Smooth muscle cell (in vitro differentiated cells): Measurements from ENCODE around the gene SLC6A7. TPM values are rescaled to one million over a fixed set of nuclear protein-coding genes. Genes with fewer than 3 reads are reported as not detected.

ENCODE experiments used
- DNase-seq: peaks from one replicate; lab custom pipeline; 2025; ENCODE audit not compliant: unreplicated experiment; lab: John Stamatoyannopoulos, UW
- H2AFZ ChIP-seq: fragments of 200-600 bp; sonication (generic); 2 replicates; pipeline ENCODE4 v1.6.0; 2016; ENCODE audit warnings: antibody characterized with exemption, low read depth, mild to moderate bottlenecking
- H3F3A ChIP-seq: fragments of 200-600 bp; sonication (generic); 2 replicates; pipeline ENCODE4 v1.6.0; 2017; ENCODE audit warnings: antibody characterized with exemption, low read depth
- H3K27ac ChIP-seq: fragments of 200-600 bp; sonication (generic); 2 replicates; pipeline ENCODE4 v1.5.1; 2016; ENCODE audit warnings: low read depth, mild to moderate bottlenecking
- H3K27me3 ChIP-seq: fragments of 200-600 bp; sonication (generic); 2 replicates; pipeline ENCODE4 v1.6.1; 2016; ENCODE audit warnings: low read depth, mild to moderate bottlenecking
- H3K36me3 ChIP-seq: fragments of 200-600 bp; sonication (generic); 2 replicates; pipeline ENCODE4 v1.5.1; 2016; ENCODE audit warnings: low read depth
- H3K4me1 ChIP-seq: fragments of 200-600 bp; sonication (generic); 2 replicates; pipeline ENCODE4 v1.5.1; 2016; ENCODE audit warnings: low read depth
- H3K4me2 ChIP-seq: fragments of 200-600 bp; sonication (generic); 2 replicates; pipeline ENCODE4 v1.6.0; 2016; ENCODE audit warnings: mild to moderate bottlenecking
- H3K4me3 ChIP-seq: fragments of 200-600 bp; sonication (generic); 2 replicates; pipeline ENCODE4 v1.5.1; 2016; ENCODE audit warnings: mild to moderate bottlenecking
- H3K79me2 ChIP-seq: fragments of 200-600 bp; sonication (generic); 2 replicates; pipeline ENCODE4 v1.6.0; 2016; ENCODE audit warnings: low read depth, mild to moderate bottlenecking
- H3K9ac ChIP-seq: fragments of 200-600 bp; sonication (generic); 2 replicates; pipeline ENCODE4 v1.6.0; 2016; ENCODE audit warnings: low read depth
- H3K9me3 ChIP-seq: fragments of 200-600 bp; sonication (generic); replicated peaks from 2 replicates; pipeline ENCODE4 v1.5.1; 2016; ENCODE audit warnings: low read depth
- H4K20me1 ChIP-seq: fragments of 200-600 bp; sonication (generic); 2 replicates; pipeline ENCODE4 v1.6.0; 2016; ENCODE audit warnings: low read depth
- WGBS: methylation state at CpG from one replicate; pipeline ENCODE4 v1.1.7; 2016; ENCODE audit warnings: low lambda C conversion rate; 5-methylcytosine and 5-hydroxymethylcytosine counted together
- polyA plus RNA-seq: library from polyadenylated mRNA; unstranded; fragments of >200 nt; fragmentation: Nextera tagmentation; extraction: Ambion mirVana; gene quantifications from 2 replicates; pipeline ENCODE4 v1.2.1, GENCODE V29; 2016
- total RNA-seq: library from RNA; depleted of rRNA; stranded (reverse); fragments of >200 nt; gene quantifications from 2 replicates; pipeline ENCODE4 v1.2.3, GENCODE V29; 2014
- TF ChIP-seq, protein P1 (sequence below): fragments of 200-600 bp; sonication (generic); IDR thresholded peaks from 2 replicates; pipeline ENCODE4 v1.5.1; 2017; ENCODE audit warnings: borderline replicate concordance, mild to moderate bottlenecking, antibody characterized with exemption; ENCODE audit not compliant: insufficient read depth, poor library complexity, severe bottlenecking

SLC6A7 gene
- total and polyA plus RNA-seq, 2 experiments from 2014 or later: 0.10 TPM; not detected in 1

DNA sequence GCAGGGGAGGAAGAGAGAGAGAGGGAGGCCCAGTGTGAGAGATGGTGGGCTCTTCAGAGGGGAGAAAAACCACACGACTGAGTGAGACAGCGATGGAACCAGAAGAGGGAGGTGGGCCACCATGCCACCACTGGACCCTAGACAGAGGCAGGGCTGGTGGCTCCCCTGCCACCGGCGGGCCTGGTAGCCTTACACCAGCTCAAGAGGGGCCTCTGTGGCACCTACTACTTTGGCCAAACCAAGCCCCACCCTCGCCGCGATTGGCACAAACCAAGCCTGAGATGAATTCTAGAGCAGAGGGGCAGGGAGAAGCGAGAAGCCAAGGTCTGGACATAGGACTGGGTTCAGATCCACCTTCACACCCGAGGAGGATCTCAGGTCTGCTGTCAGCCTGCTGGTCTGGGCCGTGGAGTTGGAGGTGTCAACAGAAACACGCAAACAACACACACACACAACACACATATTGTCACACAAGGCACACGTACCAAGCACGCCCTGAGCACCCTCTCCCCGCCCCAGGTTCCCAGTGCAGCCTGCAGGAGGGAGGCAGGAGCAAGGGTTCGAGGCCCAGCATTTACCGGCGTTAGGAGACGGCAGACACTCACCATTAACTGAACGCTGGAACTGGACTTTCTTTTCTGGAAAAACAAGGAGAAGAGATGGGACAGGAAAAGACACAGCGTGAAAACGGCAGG, 49.4 kb downstream of the SLC6A7 start:
- H3F3A ChIP-seq: no peaks in the 10 kb centered on the region
- TF ChIP-seq, protein P1, sequence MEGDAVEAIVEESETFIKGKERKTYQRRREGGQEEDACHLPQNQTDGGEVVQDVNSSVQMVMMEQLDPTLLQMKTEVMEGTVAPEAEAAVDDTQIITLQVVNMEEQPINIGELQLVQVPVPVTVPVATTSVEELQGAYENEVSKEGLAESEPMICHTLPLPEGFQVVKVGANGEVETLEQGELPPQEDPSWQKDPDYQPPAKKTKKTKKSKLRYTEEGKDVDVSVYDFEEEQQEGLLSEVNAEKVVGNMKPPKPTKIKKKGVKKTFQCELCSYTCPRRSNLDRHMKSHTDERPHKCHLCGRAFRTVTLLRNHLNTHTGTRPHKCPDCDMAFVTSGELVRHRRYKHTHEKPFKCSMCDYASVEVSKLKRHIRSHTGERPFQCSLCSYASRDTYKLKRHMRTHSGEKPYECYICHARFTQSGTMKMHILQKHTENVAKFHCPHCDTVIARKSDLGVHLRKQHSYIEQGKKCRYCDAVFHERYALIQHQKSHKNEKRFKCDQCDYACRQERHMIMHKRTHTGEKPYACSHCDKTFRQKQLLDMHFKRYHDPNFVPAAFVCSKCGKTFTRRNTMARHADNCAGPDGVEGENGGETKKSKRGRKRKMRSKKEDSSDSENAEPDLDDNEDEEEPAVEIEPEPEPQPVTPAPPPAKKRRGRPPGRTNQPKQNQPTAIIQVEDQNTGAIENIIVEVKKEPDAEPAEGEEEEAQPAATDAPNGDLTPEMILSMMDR: no peak
- no peaks in the 10 kb centered on the region for H3K79me2 ChIP-seq
- H3K9ac ChIP-seq: no peak overlapping the region
- no peak overlapping the region for H3K4me2 ChIP-seq
- WGBS: 93% methylated on average over 21 of the region's 21 CpGs
- H3K27ac ChIP-seq: no peak overlapping the region
- no peaks in the 10 kb centered on the region for H4K20me1 ChIP-seq
- DNase-seq: no peak
- H3K4me1 ChIP-seq: peaks cover 21% of the 10 kb centered on the region
- no peaks in the 10 kb centered on the region for H3K27me3 ChIP-seq
- no peak overlapping the region for H3K4me3 ChIP-seq
- no peak overlapping the region for H2AFZ ChIP-seq
- H3K9me3 ChIP-seq: no peaks in the 10 kb centered on the region
- H3K36me3 ChIP-seq: no peaks in the 10 kb centered on the region

DNA sequence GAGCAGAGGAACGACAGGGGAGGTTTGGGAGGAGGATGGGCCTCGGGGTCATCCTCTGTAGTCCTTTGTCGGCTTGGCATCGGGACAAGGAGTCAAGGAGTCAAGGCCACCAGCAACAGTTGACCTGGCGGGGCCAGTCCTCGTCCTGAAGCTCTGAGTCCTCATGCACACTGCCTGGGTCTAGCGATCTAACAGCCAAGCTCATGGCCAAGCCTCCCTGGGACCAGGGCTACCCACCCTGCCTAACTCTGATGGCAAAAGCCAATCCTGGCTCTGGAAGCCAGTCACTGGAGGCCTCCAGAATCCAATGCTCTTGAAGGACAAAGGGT, 49.9 kb downstream of the SLC6A7 start:
- Histone ChIP-seq H3F3A (no peaks in the 10 kb centered on the region), H3K36me3 (no peaks in the 10 kb centered on the region), H3K4me2 (no peak overlapping the region), H3K9ac (no peak overlapping the region), H4K20me1 (no peaks in the 10 kb centered on the region), H3K9me3 (no peaks in the 10 kb centered on the region), H3K4me1 (peaks cover 22% of the 10 kb centered on the region), H3K79me2 (no peaks in the 10 kb centered on the region), H2AFZ (no peak overlapping the region), H3K27ac (no peak overlapping the region), H3K27me3 (no peaks in the 10 kb centered on the region), H3K4me3 (no peak overlapping the region)
- 93% methylated on average over 7 of the region's 7 CpGs for WGBS
- DNase-seq: no peak
- TF ChIP-seq, protein P1: no peak

DNA sequence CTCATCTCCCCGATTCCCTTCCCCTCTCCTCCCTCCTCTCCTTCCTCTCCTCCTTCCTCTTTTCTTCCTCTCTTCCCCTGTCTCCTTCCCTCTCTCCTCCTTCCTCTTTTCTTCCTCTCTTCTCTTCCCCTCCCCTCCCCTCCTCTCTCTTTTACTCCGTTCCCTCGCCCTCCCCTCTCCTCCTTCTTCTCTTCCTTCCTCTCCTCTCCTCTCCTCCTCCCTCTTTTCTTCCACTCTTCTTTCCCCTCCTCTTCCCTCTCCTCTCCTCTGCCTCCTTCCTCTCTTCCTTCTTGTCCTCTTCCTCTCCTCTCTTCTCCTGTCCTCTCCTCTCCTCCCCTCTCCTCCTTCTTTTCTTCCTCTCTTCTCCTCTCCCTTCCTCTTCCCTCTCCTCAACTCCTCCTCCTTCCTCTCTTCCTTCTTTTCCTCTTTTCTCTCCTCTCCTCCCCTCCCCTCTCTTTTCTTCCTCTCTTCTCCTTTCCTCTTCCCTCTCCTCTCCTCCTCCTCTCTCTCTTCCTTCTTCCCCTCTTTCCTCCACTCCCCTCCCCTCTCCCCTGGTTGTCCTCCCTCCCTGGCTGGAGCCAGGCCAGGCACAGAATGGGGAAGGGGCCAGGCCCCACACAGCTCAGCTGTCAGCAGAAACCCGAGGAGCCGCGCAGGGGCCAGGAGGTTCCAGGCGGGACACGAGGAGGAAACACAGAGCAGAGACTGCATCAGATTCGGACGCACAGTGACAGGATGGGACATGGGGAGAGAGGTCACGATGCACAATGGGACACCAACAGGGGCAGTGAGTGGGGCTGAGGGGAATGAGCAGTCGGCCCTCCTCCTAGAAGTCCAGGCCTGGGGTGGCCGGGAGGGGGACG, 51.7 kb downstream of the SLC6A7 start:
- WGBS: 63% methylated on average over 14 of the region's 14 CpGs
- Histone ChIP-seq H3K4me1 (peaks cover 22% of the 10 kb centered on the region), H3K4me3 (no peak overlapping the region), H4K20me1 (no peaks in the 10 kb centered on the region), H3K79me2 (no peaks in the 10 kb centered on the region), H3K27ac (no peak overlapping the region), H3K9ac (no peak overlapping the region), H3F3A (no peaks in the 10 kb centered on the region), H3K9me3 (no peaks in the 10 kb centered on the region), H3K36me3 (no peaks in the 10 kb centered on the region), H3K4me2 (no peak overlapping the region), H2AFZ (no peak overlapping the region), H3K27me3 (no peaks in the 10 kb centered on the region)
- DNase-seq: no peak
- TF ChIP-seq, protein P1: no peak
